Measurements from ENCODE around the gene PRUNE2. TPM values are rescaled to one million over a fixed set of nuclear protein-coding genes. Genes with fewer than 3 reads are reported as not detected.

The PRUNE2 gene
- polyA plus RNA-seq, 3 donors = 0.72 to 1.8 (median 1.5) TPM

GRCh38 chr9:76603931-76604570 is 301.9 kb downstream of the PRUNE2 start:
- no peaks in the 10 kb centered on the region for H3K79me2 ChIP-seq (ENCODE audit: insufficient read depth, low read length)
- peaks cover 2 to 5% of the 10 kb centered on the region in 2 donors for H3K36me3 Mint-ChIP-seq
- H4K20me1 ChIP-seq (ENCODE audit: insufficient read depth, low read length) = no peaks in the 10 kb centered on the region
- H2AFZ ChIP-seq (ENCODE audit: insufficient read depth, low read depth, low read length, poor library complexity, severe bottlenecking) = no peak overlapping the region
- H3K4me2 ChIP-seq (replicated peaks; ENCODE audit: extremely low read depth, low read length, poor library complexity, severe bottlenecking) = no peak overlapping the region
- H3K9me3 Mint-ChIP-seq = no peaks in the 10 kb centered on the region
- no peaks in the 10 kb centered on the region for H3K27me3 Mint-ChIP-seq (ENCODE audit: low read depth in 3 of 3)
- intact Hi-C loops (cut with micrococcal nuclease) = loop anchor here in 1 of 2 donors (10.0 kb wide), 1 partner anchor 51 kb away; no protein-coding TSS in a partner anchor
- peaks cover 44 to 56% of the 10 kb centered on the region in 2 donors for H3K4me1 ChIP-seq (ENCODE audit: control insufficient read depth in 1 of 2, insufficient read depth in 2 of 2, low read length in 2 of 2)
- no peak overlapping the region for H3K4me3 Mint-ChIP-seq
- H3K4me3 ChIP-seq (replicated peaks in 1 of 3; ENCODE audit: low read depth in 2 of 3, low read length in 3 of 3) = no peak overlapping the region
- WGBS (ENCODE audit: insufficient coverage) = 50% methylated on average over 3 of the region's 3 CpGs
- TF ChIP-seq CTCF (IDR thresholded peaks at IDR 0.05) = no peak
- peak overlapping the region in 1 of 2 donors; percentile 67 for H3K27ac ChIP-seq (ENCODE audit: low read depth in 1 of 2, low read length in 2 of 2)
- H3K36me3 ChIP-seq (replicated peaks in 1 of 2; ENCODE audit: control insufficient read depth in 1 of 2, insufficient read depth in 2 of 2, low read length in 2 of 2) = no peaks in the 10 kb centered on the region
- peak overlapping the region; percentile 8 to 96 (median 89) for H3K27ac Mint-ChIP-seq
- no peaks in the 10 kb centered on the region for H3K9me3 ChIP-seq (replicated peaks in 1 of 2; ENCODE audit: control insufficient read depth in 1 of 2, insufficient read depth in 1 of 2, low read length in 2 of 2)
- no peaks in the 10 kb centered on the region for H3K27me3 ChIP-seq (ENCODE audit: control insufficient read depth in 2 of 2, insufficient read depth in 2 of 2, low read length in 2 of 2)
- no peak overlapping the region for H3K9ac ChIP-seq (ENCODE audit: insufficient read depth, low read length, poor library complexity, severe bottlenecking)
- peak in 2 of 3 donors; percentile 36 to 72 for DNase-seq
- peaks cover 43% of the 10 kb centered on the region for H3K4me1 Mint-ChIP-seq

DNA sequence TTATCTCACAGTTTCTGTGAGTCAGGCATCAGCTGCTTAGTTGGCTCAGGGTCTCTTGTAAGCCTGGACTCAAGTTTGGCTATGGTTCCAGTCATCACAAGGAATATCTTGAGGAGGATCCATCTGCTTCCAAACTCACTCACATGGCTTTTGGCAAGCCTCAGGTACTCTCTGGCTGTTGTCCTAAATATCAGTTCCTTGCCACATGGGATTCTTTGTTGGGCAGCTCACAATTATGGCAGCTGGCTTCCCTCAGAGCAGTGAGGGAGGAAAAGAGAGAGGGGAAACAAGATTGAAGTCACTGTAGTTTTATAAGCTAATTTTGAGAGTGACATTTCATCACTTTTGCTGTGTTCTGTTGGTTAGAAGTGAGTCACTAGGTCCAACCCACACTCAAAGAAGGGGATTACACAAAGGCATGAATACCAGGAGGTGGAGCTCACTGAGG is 302.4 kb downstream of the PRUNE2 start:
- no peaks in the 10 kb centered on the region for H3K36me3 ChIP-seq (replicated peaks in 1 of 2; ENCODE audit: control insufficient read depth in 1 of 2, insufficient read depth in 2 of 2, low read length in 2 of 2)
- peaks cover 42 to 56% of the 10 kb centered on the region in 2 donors for H3K4me1 ChIP-seq (ENCODE audit: control insufficient read depth in 1 of 2, insufficient read depth in 2 of 2, low read length in 2 of 2)
- no peaks in the 10 kb centered on the region for H3K79me2 ChIP-seq (ENCODE audit: insufficient read depth, low read length)
- intact Hi-C loops (cut with micrococcal nuclease) = loop anchor here in 1 of 2 donors (10.0 kb wide), 1 partner anchor 51 kb away; no protein-coding TSS in a partner anchor
- no peak overlapping the region for H3K4me3 Mint-ChIP-seq
- no peak for TF ChIP-seq CTCF (IDR thresholded peaks at IDR 0.05)
- H3K4me2 ChIP-seq (replicated peaks; ENCODE audit: extremely low read depth, low read length, poor library complexity, severe bottlenecking) = no peak overlapping the region
- H4K20me1 ChIP-seq (ENCODE audit: insufficient read depth, low read length) = no peaks in the 10 kb centered on the region
- H3K27me3 ChIP-seq (ENCODE audit: control insufficient read depth in 2 of 2, insufficient read depth in 2 of 2, low read length in 2 of 2) = no peaks in the 10 kb centered on the region
- peak overlapping the region; percentile 79 to 96 (median 89) for H3K27ac Mint-ChIP-seq
- no peak overlapping the region for H3K9ac ChIP-seq (ENCODE audit: insufficient read depth, low read length, poor library complexity, severe bottlenecking)
- peaks cover 2 to 5% of the 10 kb centered on the region in 2 donors for H3K36me3 Mint-ChIP-seq
- peaks cover 0 to under 1% (median 0%) of the 10 kb centered on the region in 3 donors for H3K27me3 Mint-ChIP-seq (ENCODE audit: low read depth in 3 of 3)
- peak; percentile 63 to 85 (median 83) for DNase-seq
- peak overlapping the region; percentile 36 for H2AFZ ChIP-seq (ENCODE audit: insufficient read depth, low read depth, low read length, poor library complexity, severe bottlenecking)
- no peaks in the 10 kb centered on the region for H3K9me3 Mint-ChIP-seq
- H3K4me3 ChIP-seq (replicated peaks in 1 of 3; ENCODE audit: low read depth in 2 of 3, low read length in 3 of 3) = no peak overlapping the region
- peaks cover 43% of the 10 kb centered on the region for H3K4me1 Mint-ChIP-seq
- no peaks in the 10 kb centered on the region for H3K9me3 ChIP-seq (replicated peaks in 1 of 2; ENCODE audit: control insufficient read depth in 1 of 2, insufficient read depth in 1 of 2, low read length in 2 of 2)
- H3K27ac ChIP-seq (ENCODE audit: low read depth in 1 of 2, low read length in 2 of 2) = peak overlapping the region in 1 of 2 donors; percentile 67

Measured in CD14-positive monocyte (primary cell).